Stimulated activated CD8-positive, alpha-beta memory T cell treated with anti-CD3 and anti-CD28 coated beads, Interleukin-15, amount 100 ng/mL, for 48 hours (primary cell): ENCODE measurements around the gene SYT2.
A peak's percentile ranks its signal among the peaks of the same experiment; 100 is the strongest.
"Not testable (repeated sequence)": the region's sequence is repeated elsewhere in the genome, so short reads cannot be mapped to it uniquely, and the experiment has no call there.

Experiments
- DNase-seq, 2 donors: peaks; one replicate each; pipeline ENCODE4 v3.0.0-alpha.2; 2020; ENCODE audit warnings: low read depth in 2 of 2

The SYT2 gene

GRCh38 chr1:202572867-202573266 lies 137.4 kb downstream of the SYT2 start:
- no peak for DNase-seq

GRCh38 chr1:202571719-202572339 lies 138.4 kb downstream of the SYT2 start:
- DNase-seq: no peak

- DNase-seq: no peak
Observed at GRCh38 chr1:202569393-202570322, 140.6 kb downstream of the SYT2 start.

GRCh38 chr1:202568826-202569225 lies 141.4 kb downstream of the SYT2 start:
- DNase-seq: no peak

- no peak for DNase-seq
Observed at GRCh38 chr1:202568410-202568809, 141.8 kb downstream of the SYT2 start.

- DNase-seq: no peak
Observed at GRCh38 chr1:202567738-202568137, 142.5 kb downstream of the SYT2 start.

GRCh38 chr1:202565890-202566602 lies 144.2 kb downstream of the SYT2 start:
- DNase-seq: peak in 1 of 2 donors; percentile 1

GRCh38 chr1:202564958-202565495 lies 145.2 kb downstream of the SYT2 start:
- no peak for DNase-seq

- DNase-seq: no peak
Observed at GRCh38 chr1:202563818-202564217, 146.4 kb downstream of the SYT2 start.

- DNase-seq: no peak
Observed at GRCh38 chr1:202562444-202563060, 147.7 kb downstream of the SYT2 start.

- no peak for DNase-seq
Observed at GRCh38 chr1:202561726-202562443, 148.4 kb downstream of the SYT2 start.

GRCh38 chr1:202561240-202561639 lies 149.0 kb downstream of the SYT2 start:
- no peak for DNase-seq

- DNase-seq: not testable (repeated sequence)
Observed at GRCh38 chr1:202557662-202558061, 152.6 kb downstream of the SYT2 start.

GRCh38 chr1:202556037-202556436 lies 154.2 kb downstream of the SYT2 start:
- DNase-seq: not testable (repeated sequence)

GRCh38 chr1:202554619-202555018 lies 155.6 kb downstream of the SYT2 start:
- not testable (repeated sequence) for DNase-seq

- DNase-seq: no peak
Observed at GRCh38 chr1:202553560-202554038, 156.7 kb downstream of the SYT2 start.

GRCh38 chr1:202553078-202553477 lies 157.2 kb downstream of the SYT2 start:
- DNase-seq: not testable (repeated sequence)

GRCh38 chr1:202552615-202553014 lies 157.6 kb downstream of the SYT2 start:
- DNase-seq: not testable (repeated sequence)

GRCh38 chr1:202551683-202552082 lies 158.6 kb downstream of the SYT2 start:
- DNase-seq: no peak

GRCh38 chr1:202550088-202550487 lies 160.2 kb downstream of the SYT2 start:
- not testable (repeated sequence) for DNase-seq

- DNase-seq: no peak
Observed at GRCh38 chr1:202547215-202547614, 163.0 kb downstream of the SYT2 start.
